Fibroblast of skin of abdomen (primary cell): ENCODE data around the gene SAMHD1.
"Not testable (repeated sequence)": the region's sequence is repeated elsewhere in the genome, so short reads cannot be mapped to it uniquely, and the experiment has no call there.

ENCODE experiments used
- DNase-seq: peaks from one replicate; pipeline ENCODE4 v3.0.0-alpha.2; 2013

The SAMHD1 gene

DNA sequence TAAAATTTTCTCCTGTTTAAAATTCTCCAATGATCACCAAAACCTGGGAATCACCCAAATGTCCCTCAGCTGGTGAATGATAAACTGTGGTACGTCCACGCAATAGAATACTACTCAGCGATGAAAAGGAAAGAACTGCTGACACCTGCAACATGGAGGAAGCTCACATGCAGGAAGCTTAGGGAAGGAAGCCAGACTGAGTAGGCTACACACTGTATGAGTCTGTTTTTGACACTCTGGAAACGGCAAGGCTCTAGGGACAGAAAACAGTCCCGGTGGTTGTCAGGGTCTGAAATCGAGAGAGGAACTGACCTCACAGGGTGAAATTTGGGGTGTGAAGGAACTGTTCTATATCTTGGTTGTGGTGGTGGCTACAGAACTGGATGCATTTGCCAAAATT, 100.7 kb downstream of the SAMHD1 start:
- no peak for DNase-seq

DNA sequence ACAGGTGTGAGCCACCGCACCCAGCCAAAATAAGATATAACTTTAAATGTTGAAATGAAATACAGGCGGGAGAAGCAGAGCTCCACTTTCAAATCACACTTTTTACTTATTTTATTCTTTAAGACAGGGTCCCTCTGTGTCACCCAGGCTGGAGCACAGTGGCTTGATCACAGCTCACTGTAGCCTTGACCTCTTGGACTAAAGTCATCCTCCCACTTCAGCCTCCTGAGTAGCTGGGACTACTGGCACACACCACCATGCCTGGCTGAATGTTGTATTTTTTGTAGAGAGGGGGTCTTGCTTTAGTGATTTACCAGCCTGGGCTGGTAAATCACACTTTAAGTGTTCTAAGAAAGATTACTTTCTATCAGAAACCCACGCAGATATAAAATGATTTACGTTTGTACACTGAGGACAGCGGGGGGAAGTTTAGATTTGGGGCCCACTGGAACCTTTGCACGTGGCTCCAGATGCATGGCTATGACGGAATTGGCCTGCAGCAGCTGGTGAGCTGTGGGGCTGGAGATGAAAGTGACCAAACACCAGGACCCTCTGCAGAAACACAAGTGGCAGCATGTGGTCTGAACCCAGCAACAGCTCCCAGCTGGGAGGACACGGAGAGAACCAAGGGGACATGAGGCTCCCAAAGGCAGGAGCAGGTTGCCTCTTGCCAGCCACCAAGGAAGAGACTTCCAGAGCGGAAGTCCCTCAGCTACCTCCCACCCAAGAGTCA, 102.0 kb downstream of the SAMHD1 start:
- DNase-seq, result no peak

DNA sequence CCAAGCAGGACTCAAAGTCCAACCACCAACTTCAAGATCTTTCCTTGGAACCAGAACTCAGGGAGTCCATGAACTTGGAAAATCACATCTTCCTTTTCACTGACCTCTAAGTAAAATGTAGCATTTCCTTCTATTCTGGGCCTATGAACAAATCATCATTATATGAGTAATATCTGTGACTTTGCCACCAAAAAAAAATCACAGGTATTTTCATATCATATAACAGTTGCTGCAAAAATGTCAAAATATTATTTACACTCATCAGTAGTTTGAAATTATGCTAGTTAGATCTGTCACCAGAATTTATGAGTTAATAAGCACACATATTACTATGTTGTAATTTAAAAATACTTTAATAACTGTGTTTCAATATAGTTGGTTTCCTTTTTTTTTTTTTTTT, 102.8 kb downstream of the SAMHD1 start:
- no peak for DNase-seq

DNA sequence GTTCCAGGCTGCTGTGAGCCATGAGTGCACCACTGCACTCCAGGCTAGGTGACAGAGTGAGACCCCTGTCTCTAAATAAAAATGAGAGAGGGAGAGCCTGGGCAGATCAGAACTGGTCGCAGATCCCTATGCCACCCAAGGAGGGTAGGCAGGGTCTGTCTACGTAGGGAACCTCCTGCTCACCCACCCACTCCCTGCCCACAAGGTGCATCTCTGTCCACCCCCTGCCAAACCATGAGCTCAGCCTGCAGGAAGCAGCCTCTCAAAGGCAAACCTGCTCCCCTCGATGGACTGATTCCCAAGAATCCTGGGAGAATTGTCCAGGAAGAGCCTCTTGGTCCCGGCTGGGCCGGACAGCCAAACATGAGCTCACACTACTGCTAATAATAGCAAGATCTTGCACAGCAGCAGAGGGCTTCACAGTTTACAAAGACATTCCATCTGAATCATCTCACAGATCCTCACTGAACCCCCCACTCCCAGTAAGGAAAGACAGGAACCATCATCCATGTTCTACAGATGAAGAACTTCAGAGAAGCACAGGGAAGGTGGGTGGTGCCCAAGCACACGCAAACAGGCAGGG, 103.3 kb downstream of the SAMHD1 start:
- DNase-seq, result peak; percentile 91

DNA sequence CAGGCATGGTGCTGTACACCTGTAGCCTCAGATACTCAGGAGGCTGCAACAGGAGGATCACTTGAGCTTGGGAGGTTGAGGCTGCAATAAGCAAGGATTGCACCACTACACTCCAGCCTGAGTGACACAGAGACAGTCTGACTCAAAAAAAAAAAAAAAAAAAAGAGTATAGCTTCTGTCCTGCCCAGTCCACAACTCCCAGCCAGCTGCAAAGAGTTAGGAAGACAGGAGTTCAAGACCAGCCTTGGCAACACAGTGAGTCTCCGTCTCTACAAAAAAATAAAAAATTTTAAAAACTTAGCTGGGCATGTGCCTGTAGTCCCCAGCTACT, 103.8 kb downstream of the SAMHD1 start:
- DNase-seq, result no peak

DNA sequence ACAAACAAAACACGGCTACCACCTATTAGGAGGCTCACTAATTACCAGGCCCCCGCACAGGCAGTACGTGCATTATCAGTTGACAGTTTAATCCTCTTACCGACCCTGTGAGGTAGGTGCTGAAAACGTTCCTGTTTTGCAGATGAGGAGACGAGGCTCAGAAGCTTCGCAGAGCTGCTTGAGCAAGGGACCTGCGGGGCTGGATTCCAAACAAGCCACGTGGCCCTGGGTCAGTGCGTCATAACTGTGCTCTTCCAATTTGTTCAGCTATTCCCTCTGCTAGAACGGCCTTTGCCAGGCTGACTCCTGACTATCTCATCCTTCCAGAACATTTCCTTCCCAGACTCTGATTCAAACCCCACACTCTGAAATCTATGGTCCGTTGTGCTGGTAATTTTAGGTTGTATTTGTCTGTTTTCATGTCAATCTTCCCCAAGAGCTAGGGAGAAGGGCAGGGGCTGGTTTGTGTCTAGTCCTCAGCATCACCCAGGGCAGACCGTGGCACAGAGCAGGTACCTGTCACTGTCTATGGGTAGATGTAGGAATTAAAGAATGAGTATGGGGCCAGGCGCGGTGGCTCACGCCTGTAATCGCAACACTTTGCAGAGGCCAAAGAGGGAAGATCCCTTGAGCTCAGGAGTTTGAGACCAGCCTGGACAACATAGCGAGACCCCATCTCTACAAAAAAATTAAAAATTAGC, 104.3 kb downstream of the SAMHD1 start:
- peak; percentile 61 for DNase-seq

DNA sequence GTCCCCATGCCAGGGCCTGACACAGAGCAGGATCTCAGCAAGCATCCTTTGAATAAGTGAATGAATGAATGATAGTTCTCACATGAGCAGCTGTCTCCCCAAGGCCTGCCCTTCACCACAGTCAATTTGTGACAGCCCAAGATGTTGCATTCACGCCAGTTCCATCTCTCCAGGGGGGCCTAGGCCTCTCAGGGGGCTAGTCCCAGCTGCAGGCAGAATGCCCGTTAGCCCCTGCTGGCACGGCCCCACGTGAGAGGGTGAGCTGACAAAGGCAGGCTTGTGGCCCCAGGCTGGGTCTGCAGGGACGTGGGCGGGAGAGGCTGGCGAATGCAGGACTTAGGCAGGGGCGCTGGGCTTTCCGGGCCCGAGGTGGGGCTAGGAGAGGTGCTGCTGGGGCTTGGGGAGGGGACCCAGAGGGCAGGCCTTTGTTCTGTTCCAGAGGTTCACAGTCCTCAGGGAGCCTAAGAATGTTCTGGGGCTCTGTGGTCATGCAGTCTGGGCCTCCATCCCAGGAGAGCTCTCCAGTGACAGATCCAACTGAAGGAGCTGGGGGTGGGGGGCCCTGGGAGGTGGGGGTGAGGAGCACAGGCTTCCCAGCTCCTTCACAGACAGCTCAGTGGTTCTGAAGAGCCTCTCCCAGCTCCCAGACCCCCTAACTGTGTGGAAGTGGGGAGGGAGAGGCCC, 106.1 kb downstream of the SAMHD1 start:
- DNase-seq, result no peak

DNA sequence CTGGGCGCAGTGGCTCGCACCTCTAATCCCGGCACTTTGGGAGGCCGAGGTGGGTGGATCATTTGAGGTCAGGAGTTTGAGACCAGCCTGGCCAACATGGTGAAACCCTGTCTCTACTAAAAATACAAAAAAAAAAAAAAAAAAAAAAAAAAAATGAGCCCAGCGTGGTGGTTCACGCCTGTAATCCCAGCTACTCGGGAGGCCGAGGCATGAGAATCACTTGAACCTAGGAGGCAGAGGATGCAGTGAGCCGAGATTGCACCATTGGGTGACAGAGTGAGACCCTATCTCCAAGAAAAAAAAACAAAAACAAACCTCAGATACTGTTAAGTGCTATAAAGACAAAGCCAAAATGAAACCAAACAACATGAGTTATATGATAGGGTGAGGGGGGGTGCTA, 110.5 kb downstream of the SAMHD1 start:
- DNase-seq, result not testable (repeated sequence)
